ENCODE data around the gene MYBPH. TPM values are rescaled to one million over a fixed set of nuclear protein-coding genes. Genes with fewer than 3 reads are reported as not detected.

Gene MYBPH
- total RNA-seq, 2 experiments from 2014 or later: not detected

DNA sequence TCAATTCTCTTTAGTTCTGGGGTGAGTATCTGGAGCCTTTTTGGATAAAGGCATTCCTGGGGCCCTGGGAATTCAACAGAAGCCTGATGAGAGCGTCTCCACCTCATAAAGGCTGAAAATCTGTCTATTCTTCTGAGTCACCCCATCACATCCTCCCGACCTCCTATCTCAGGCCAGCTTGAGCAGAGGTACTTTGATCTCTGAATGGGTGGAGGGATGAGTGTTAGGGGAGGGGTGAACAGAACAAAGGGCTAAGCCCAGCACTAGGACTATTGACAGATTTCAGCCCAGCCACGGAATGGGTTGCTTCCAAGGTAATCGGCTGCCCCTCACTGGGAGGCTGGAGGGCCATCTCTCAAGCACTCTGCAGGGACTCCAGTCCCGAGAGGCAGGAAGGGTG, 2.5 kb upstream of the MYBPH start:
- no peaks in the 10 kb centered on the region for H3K79me2 ChIP-seq (ENCODE audit: insufficient read depth, low read depth, low read length)
- H4K20me1 ChIP-seq (ENCODE audit: insufficient read depth, low read length): no peaks in the 10 kb centered on the region
- ChIA-PET POLR2A (no interaction called here), CTCF (ENCODE audit: unreplicated experiment) (no interaction called here)
- no peak overlapping the region for H3K27ac ChIP-seq (ENCODE audit: low read depth, low read length, poor library complexity, severe bottlenecking)
- no peak overlapping the region for H3K4me3 ChIP-seq (ENCODE audit: low read depth, low read length, poor library complexity, severe bottlenecking)
- no peaks in the 10 kb centered on the region for H3K9me3 ChIP-seq (ENCODE audit: low read length)
- no peaks in the 10 kb centered on the region for H3K4me1 ChIP-seq (ENCODE audit: insufficient read depth, low read length, poor library complexity, severe bottlenecking)
- H3K36me3 ChIP-seq (ENCODE audit: insufficient read depth, low read length): no peaks in the 10 kb centered on the region
- no peak for DNase-seq (ENCODE audit: low spot score)
- no peak overlapping the region for H2AFZ ChIP-seq (ENCODE audit: low read length)
- no peaks in the 10 kb centered on the region for H3K9me2 ChIP-seq (ENCODE audit: insufficient read depth, low read length)
- no peak for TF ChIP-seq EZH2phosphoT487 (IDR thresholded peaks at IDR 0.05; ENCODE audit: borderline replicate concordance, low read depth, low read length)
- BruUV-seq (replicated peaks): no TSS peak
- intact Hi-C loops (cut with micrococcal nuclease; ENCODE audit: unreplicated experiment): no loop called here
- H3K4me2 ChIP-seq (ENCODE audit: low read length): no peak overlapping the region

- no peaks in the 10 kb centered on the region for H3K9me2 ChIP-seq (ENCODE audit: insufficient read depth, low read length)
- H3K27ac ChIP-seq (ENCODE audit: low read depth, low read length, poor library complexity, severe bottlenecking): no peak overlapping the region
- no peaks in the 10 kb centered on the region for H3K9me3 ChIP-seq (ENCODE audit: low read length)
- intact Hi-C loops (cut with micrococcal nuclease; ENCODE audit: unreplicated experiment): no loop called here
- H3K4me3 ChIP-seq (ENCODE audit: low read depth, low read length, poor library complexity, severe bottlenecking): no peak overlapping the region
- no peak overlapping the region for H3K4me2 ChIP-seq (ENCODE audit: low read length)
- H3K79me2 ChIP-seq (ENCODE audit: insufficient read depth, low read depth, low read length): no peaks in the 10 kb centered on the region
- H3K36me3 ChIP-seq (ENCODE audit: insufficient read depth, low read length): no peaks in the 10 kb centered on the region
- TF ChIP-seq CTCF (conservative IDR thresholded peaks at IDR 0.05; ENCODE audit: low read length) (no peak), EZH2phosphoT487 (IDR thresholded peaks at IDR 0.05; ENCODE audit: borderline replicate concordance, low read depth, low read length) (no peak)
- H3K4me1 ChIP-seq (ENCODE audit: insufficient read depth, low read length, poor library complexity, severe bottlenecking): no peaks in the 10 kb centered on the region
- BruUV-seq (replicated peaks): no TSS peak
- ChIA-PET CTCF (ENCODE audit: unreplicated experiment) (no interaction called here), POLR2A (no interaction called here)
- H4K20me1 ChIP-seq (ENCODE audit: insufficient read depth, low read length): no peaks in the 10 kb centered on the region
- DNase-seq (ENCODE audit: low spot score): no peak
- no peak overlapping the region for H2AFZ ChIP-seq (ENCODE audit: low read length)
Measured at GRCh38 chr1:203177470-203178039, 1.9 kb upstream of the MYBPH start.

- Histone ChIP-seq H3K9me3 (ENCODE audit: low read length) (no peaks in the 10 kb centered on the region), H3K79me2 (ENCODE audit: insufficient read depth, low read depth, low read length) (no peaks in the 10 kb centered on the region), H4K20me1 (ENCODE audit: insufficient read depth, low read length) (no peaks in the 10 kb centered on the region), H3K9me2 (ENCODE audit: insufficient read depth, low read length) (no peaks in the 10 kb centered on the region), H3K4me3 (ENCODE audit: low read depth, low read length, poor library complexity, severe bottlenecking) (no peak overlapping the region), H2AFZ (ENCODE audit: low read length) (no peak overlapping the region), H3K4me2 (ENCODE audit: low read length) (no peak overlapping the region), H3K27ac (ENCODE audit: low read depth, low read length, poor library complexity, severe bottlenecking) (no peak overlapping the region), H3K36me3 (ENCODE audit: insufficient read depth, low read length) (no peaks in the 10 kb centered on the region), H3K4me1 (ENCODE audit: insufficient read depth, low read length, poor library complexity, severe bottlenecking) (no peaks in the 10 kb centered on the region)
- intact Hi-C loops (cut with micrococcal nuclease; ENCODE audit: unreplicated experiment): no loop called here
- no peak for DNase-seq (ENCODE audit: low spot score)
- no TSS peak for BruUV-seq (replicated peaks)
- CTCF ChIA-PET (ENCODE audit: unreplicated experiment): no interaction called here
- TF ChIP-seq EZH2phosphoT487 (IDR thresholded peaks at IDR 0.05; ENCODE audit: borderline replicate concordance, low read depth, low read length) (no peak), CTCF (conservative IDR thresholded peaks at IDR 0.05; ENCODE audit: low read length) (no peak)
- POLR2A ChIA-PET: no interaction called here
Measured at GRCh38 chr1:203177036-203177405, 1.4 kb upstream of the MYBPH start.
